ENCODE results near the gene ANTXR1.

Gene ANTXR1

GRCh38 chr2:69159986-69160385 is 147.0 kb downstream of the ANTXR1 start:
- TF ChIP-seq CTCF (IDR thresholded peaks at IDR 0.05; ENCODE audit: insufficient read depth, low read depth, low read length, missing control alignments) = no peak
- H3K4me3 ChIP-seq (ENCODE audit: low read depth, low read length) = no peak overlapping the region
- DNase-seq (ENCODE audit: low read depth) = no peak

GRCh38 chr2:69162057-69162456 is 149.1 kb downstream of the ANTXR1 start:
- TF ChIP-seq CTCF (IDR thresholded peaks at IDR 0.05; ENCODE audit: insufficient read depth, low read depth, low read length, missing control alignments) = no peak
- H3K4me3 ChIP-seq (ENCODE audit: low read depth, low read length) = no peak overlapping the region
- DNase-seq (ENCODE audit: low read depth) = no peak

GRCh38 chr2:69163109-69163508 is 150.1 kb downstream of the ANTXR1 start:
- no peak for TF ChIP-seq CTCF (IDR thresholded peaks at IDR 0.05; ENCODE audit: insufficient read depth, low read depth, low read length, missing control alignments)
- peak; percentile 70 for DNase-seq (ENCODE audit: low read depth)
- H3K4me3 ChIP-seq (ENCODE audit: low read depth, low read length) = no peak overlapping the region

GRCh38 chr2:69163556-69163955 is 150.6 kb downstream of the ANTXR1 start:
- no peak for DNase-seq (ENCODE audit: low read depth)
- TF ChIP-seq CTCF (IDR thresholded peaks at IDR 0.05; ENCODE audit: insufficient read depth, low read depth, low read length, missing control alignments) = no peak
- no peak overlapping the region for H3K4me3 ChIP-seq (ENCODE audit: low read depth, low read length)

GRCh38 chr2:69164061-69164778 is 151.2 kb downstream of the ANTXR1 start:
- DNase-seq (ENCODE audit: low read depth) = no peak
- no peak for TF ChIP-seq CTCF (IDR thresholded peaks at IDR 0.05; ENCODE audit: insufficient read depth, low read depth, low read length, missing control alignments)

GRCh38 chr2:69165091-69165880 is 152.3 kb downstream of the ANTXR1 start:
- H3K4me3 ChIP-seq (ENCODE audit: low read depth, low read length) = no peak overlapping the region
- DNase-seq (ENCODE audit: low read depth) = peak; percentile 16
- no peak for TF ChIP-seq CTCF (IDR thresholded peaks at IDR 0.05; ENCODE audit: insufficient read depth, low read depth, low read length, missing control alignments)

More at GRCh38 chr2:69164061-69164778, 151.2 kb downstream of the ANTXR1 start:
- no peak overlapping the region for H3K4me3 ChIP-seq (ENCODE audit: low read depth, low read length)

Data from GM12865 (cell line).